Small intestine (tissue), 7 donors: ENCODE measurements around the gene WARS2. TPM values are rescaled to one million over a fixed set of nuclear protein-coding genes. Genes with fewer than 3 reads are reported as not detected.
"Not testable (repeated sequence)": the region's sequence is repeated elsewhere in the genome, so short reads cannot be mapped to it uniquely, and the experiment has no call there.

Source experiments
- DNase-seq, 2 donors: peaks; one replicate each; pipeline versions ENCODE4 v3.0.0 to v3.0.0-alpha.2; 2013
- FAIRE-seq: peaks from 2 replicates; lab custom pipeline; 2012; peaks lifted over from hg19 to GRCh38; lab: Jason Lieb, UNC
- H3K27ac ChIP-seq, 3 donors: one replicate each; pipeline ENCODE4 v1.5.1; 2013; ENCODE audit warnings: low read length in 2 of 3, mild to moderate bottlenecking in 2 of 3, control low read depth in 1 of 3, inconsistent platforms in 1 of 3, low read depth in 1 of 3, moderate library complexity in 1 of 3
- H3K27me3 ChIP-seq, 3 donors: one replicate each; pipeline ENCODE4 v1.6.1; 2013; ENCODE audit warnings: low read length in 3 of 3, inconsistent platforms in 1 of 3; ENCODE audit not compliant: control insufficient read depth in 3 of 3, insufficient read depth in 3 of 3
- H3K36me3 ChIP-seq, 3 donors: one replicate each; pipeline ENCODE4 v1.6.1; 2013; ENCODE audit warnings: low read length in 3 of 3, inconsistent platforms in 1 of 3, low read depth in 1 of 3, mild to moderate bottlenecking in 1 of 3, moderate library complexity in 1 of 3; ENCODE audit not compliant: control insufficient read depth in 3 of 3, insufficient read depth in 2 of 3
- H3K4me1 ChIP-seq, 3 donors: one replicate each; pipeline ENCODE4 v1.6.1; 2013; ENCODE audit warnings: low read length in 2 of 3, inconsistent platforms in 1 of 3, low read depth in 1 of 3, mild to moderate bottlenecking in 1 of 3, moderate library complexity in 1 of 3; ENCODE audit not compliant: control insufficient read depth in 3 of 3, insufficient read depth in 2 of 3
- H3K4me3 ChIP-seq, 3 donors: one replicate each; pipeline ENCODE4 v1.5.1; 2013; ENCODE audit warnings: low read length in 3 of 3, control low read depth in 1 of 3, inconsistent platforms in 1 of 3, low read depth in 1 of 3, mild to moderate bottlenecking in 1 of 3, moderate library complexity in 1 of 3
- H3K9me3 ChIP-seq, 2 donors: one replicate each; pipeline ENCODE4 v1.6.1; 2013; ENCODE audit warnings: low read depth in 1 of 2, low read length in 1 of 2; ENCODE audit not compliant: control insufficient read depth in 2 of 2, insufficient read depth in 1 of 2
- WGBS, 3 donors: extraction: QIAGEN DNeasy Blood & Tissue Kit; methylation state at CpG; one replicate each; pipeline ENCODE4 v1.1.7; 2013; 5-methylcytosine and 5-hydroxymethylcytosine counted together
- polyA plus RNA-seq, 4 donors: library from polyadenylated mRNA; stranded (reverse) in 3 of 4; unstranded in 1 of 4; fragments of 200-250 nt in 3 of 4; fragments of 120-200 nt in 1 of 4; gene quantifications; one replicate each; pipeline versions ENCODE4 v1.2.1 to v1.2.3, GENCODE V29; 2013
- donor health status: healthy with polysubstance abuse.
- donor health status: control.
- donor health status: control.
- donor health status: Bipolar disorder and iron deficiency.
- donor health status: healthy.

The WARS2 gene
- polyA plus RNA-seq, 4 donors: 4.5 to 22.0 (median 7.9) TPM

DNA sequence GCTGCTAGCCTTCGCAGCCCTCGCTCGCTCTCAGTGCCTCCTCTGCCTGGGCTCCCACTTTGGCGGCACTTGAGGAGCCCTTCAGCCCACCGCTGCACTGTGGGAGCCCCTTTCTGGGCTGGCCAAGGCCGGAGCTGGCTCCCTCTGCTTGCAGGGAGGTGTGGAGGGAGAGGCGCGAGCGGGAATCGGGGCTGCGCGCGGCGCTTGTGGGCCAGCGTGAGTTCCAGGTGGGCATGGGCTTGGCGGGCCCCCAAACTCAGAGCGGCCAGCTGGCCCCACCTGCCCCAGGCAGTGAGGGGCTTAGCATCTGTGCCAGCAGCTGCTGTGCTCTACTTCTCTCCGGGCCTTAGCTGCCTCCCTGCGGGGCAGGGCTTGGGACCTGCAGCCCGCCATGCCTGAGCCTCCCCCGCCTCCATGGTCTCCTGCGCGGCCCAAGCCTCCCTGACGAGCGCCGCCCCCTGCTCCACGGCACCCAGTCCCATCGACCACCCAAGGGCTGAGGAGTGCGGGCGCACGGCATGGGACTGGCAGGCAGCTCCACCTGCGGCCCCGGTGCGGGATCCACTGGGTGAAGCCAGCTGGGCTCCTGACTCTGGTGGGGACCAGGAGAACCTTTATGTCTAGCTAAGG is 31.0 kb upstream of the WARS2 start:
- H3K9me3 ChIP-seq, H3K27ac ChIP-seq, H3K4me3 ChIP-seq, DNase-seq, FAIRE-seq, H3K27me3 ChIP-seq, H3K4me1 ChIP-seq: not testable (repeated sequence)
- H3K36me3 ChIP-seq: peaks cover 0 to 14% (median 0%) of the 10 kb centered on the region in 3 donors
- WGBS, 3 donors: 93 to 96% (median 94%) methylated on average over 32 to 34 of the region's 34 CpGs

DNA sequence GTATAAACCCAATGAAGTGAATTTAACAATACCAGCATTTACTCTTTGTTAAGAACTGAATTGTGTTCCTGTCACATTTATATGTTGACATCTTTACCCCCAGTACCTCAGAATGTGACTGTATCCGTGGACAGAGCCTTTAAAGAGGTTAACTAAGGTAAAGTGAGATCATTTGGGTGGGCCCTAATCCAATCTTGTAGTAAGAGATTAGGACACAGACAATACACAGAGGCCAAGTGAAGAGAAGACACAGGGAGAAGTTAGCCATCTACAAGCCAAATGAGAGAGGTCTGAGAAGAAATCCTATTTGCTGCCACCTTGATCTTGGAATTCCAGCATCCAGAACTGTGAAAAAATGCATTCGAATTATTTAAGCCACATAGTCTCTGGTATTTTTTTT is 22.9 kb upstream of the WARS2 start:
- no peaks in the 10 kb centered on the region for H3K4me1 ChIP-seq
- peaks cover 0 to 22% (median 6%) of the 10 kb centered on the region in 3 donors for H3K36me3 ChIP-seq
- no peaks in the 10 kb centered on the region for H3K9me3 ChIP-seq
- DNase-seq (no peak), FAIRE-seq (no peak)
- H3K27me3 ChIP-seq: no peaks in the 10 kb centered on the region
- H3K4me3 ChIP-seq: no peak overlapping the region
- 78 to 84% (median 83%) methylated on average over 2 of the region's 2 CpGs for WGBS, 3 donors
- no peak overlapping the region for H3K27ac ChIP-seq

DNA sequence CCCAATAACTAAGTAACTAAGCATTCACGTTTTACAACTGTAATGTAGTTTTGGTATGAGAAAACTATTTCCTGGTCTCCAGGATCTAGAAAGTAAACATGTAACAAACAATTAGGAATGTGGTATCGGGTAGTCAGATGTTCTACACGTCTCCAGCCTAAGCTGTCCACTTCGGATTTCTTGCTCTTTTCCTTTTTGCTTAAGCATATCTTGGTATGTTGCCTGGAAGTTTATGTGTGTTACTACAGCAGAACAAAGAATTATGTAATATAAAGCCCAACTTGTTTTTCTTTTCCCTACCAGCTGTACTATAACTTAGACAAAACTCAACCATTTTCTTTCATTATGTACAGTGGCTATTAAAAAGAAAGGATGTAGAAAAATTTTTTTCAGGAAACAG is 20.4 kb upstream of the WARS2 start:
- Histone ChIP-seq H3K4me3 (no peak overlapping the region), H3K27me3 (no peaks in the 10 kb centered on the region), H3K9me3 (peaks cover 0 to 3% of the 10 kb centered on the region in 2 donors), H3K36me3 (peaks cover 0 to 30% (median 6%) of the 10 kb centered on the region in 3 donors), H3K4me1 (no peaks in the 10 kb centered on the region), H3K27ac (peak overlapping the region in 1 of 3 donors; percentile 15)
- WGBS, 3 donors: 57 to 77% (median 76%) methylated on average over 4 of the region's 4 CpGs
- DNase-seq (no peak), FAIRE-seq (no peak)

DNA sequence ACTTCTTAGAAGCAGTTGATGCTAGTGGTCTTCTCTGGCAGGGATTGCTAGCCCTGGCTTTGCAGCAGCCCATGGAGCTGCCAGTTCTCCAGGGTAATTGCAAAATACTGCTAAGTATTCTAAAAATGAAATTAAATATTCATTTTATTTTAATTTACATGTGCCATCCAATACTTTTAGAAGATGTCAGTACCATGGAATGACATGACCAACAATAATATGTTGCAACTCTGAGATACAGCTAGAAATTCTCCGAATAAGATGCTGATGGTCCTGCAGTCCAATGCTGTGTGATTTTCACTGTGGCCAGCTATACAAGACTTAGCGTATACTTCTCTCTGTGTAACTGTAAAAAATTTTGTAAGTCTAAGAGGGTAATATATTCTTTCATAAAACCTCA is 20.0 kb upstream of the WARS2 start:
- no peak for FAIRE-seq

DNA sequence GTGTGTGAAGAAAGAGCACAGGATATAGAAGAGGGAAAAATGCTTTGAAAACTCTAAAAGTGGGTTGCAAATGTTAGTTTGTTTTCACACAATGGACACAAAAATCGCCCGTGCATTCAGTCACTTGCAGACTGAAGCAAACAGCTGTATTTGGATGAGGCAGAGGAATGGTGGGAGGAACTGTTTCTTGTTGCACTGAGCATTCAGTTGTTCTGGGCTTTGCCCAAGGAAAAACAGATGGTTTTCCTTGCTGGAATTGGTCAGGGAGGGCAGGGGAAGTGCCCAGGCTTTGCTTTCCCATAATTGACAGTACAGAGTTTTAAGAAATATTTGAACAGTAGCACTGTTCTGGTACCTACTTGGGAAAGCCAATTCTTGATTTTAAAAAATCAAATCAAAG is 19.5 kb upstream of the WARS2 start:
- WGBS, 3 donors: 82 to 100% (median 92%) methylated on average over 2 of the region's 2 CpGs

More for the DNA sequence above, 20.0 kb upstream of the WARS2 start:
- WGBS, 3 donors: 82 to 100% (median 95%) methylated on average over 2 of the region's 2 CpGs
- Histone ChIP-seq H3K27ac (peak overlapping the region in 2 of 3 donors; percentile 15 to 24), H3K9me3 (peaks cover 0 to 3% of the 10 kb centered on the region in 2 donors), H3K4me1 (no peaks in the 10 kb centered on the region), H3K4me3 (no peak overlapping the region), H3K27me3 (no peaks in the 10 kb centered on the region), H3K36me3 (peaks cover 0 to 27% (median 6%) of the 10 kb centered on the region in 3 donors)
- DNase-seq: no peak

DNA sequence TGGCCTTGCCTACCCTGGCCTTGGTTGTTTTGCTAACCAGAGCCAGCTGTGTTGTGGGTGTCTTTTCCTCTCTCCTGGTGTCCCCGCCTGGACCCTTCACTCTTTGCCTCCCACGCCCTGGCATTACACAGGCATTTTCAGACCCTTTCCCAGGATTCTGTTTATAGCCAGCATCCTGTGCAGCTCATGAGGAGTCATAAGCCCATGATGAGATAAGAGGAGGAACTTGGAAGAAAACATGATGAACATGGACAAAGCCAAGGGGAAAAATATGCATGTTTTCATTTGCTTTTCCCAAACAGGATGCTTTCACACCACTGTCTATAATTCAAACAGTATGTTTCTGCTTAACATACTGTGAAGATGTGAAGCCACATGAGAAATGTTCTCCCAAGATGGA is 18.7 kb upstream of the WARS2 start:
- no peaks in the 10 kb centered on the region for H3K27me3 ChIP-seq
- H3K4me1 ChIP-seq: no peaks in the 10 kb centered on the region
- no peak overlapping the region for H3K27ac ChIP-seq
- no peak overlapping the region for H3K4me3 ChIP-seq
- DNase-seq (no peak), FAIRE-seq (no peak)
- peaks cover 0 to 3% of the 10 kb centered on the region in 2 donors for H3K9me3 ChIP-seq
- H3K36me3 ChIP-seq: peaks cover 0 to 24% (median 5%) of the 10 kb centered on the region in 3 donors
- WGBS, 3 donors: 92 to 95% (median 93%) methylated on average over 2 of the region's 2 CpGs

More for the DNA sequence above, 19.5 kb upstream of the WARS2 start:
- DNase-seq (no peak), FAIRE-seq (no peak)
- Histone ChIP-seq H3K27ac (no peak overlapping the region), H3K4me3 (no peak overlapping the region), H3K36me3 (peaks cover 0 to 27% (median 6%) of the 10 kb centered on the region in 3 donors), H3K4me1 (no peaks in the 10 kb centered on the region), H3K9me3 (peaks cover 0 to 3% of the 10 kb centered on the region in 2 donors), H3K27me3 (no peaks in the 10 kb centered on the region)

DNA sequence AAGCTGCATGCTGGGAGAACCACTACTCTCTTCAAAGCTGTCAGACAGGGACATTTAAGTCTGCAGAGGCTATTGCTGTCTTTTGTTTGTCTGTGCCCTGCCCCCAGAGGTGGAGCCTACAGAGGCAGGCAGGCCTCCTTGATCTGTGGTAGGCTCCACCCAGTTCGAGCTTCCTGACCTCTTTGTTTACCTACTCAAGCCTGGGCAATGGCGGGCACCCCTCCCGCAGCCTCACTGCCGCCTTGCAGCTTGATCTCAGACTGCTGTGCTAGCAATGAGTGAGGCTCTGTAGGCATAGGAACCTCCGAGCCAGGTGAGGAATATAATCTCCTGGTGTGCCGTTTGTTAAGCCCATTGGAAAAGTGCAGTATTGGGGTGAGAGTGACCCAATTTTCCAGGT is 16.3 kb upstream of the WARS2 start:
- H3K4me3 ChIP-seq: not testable (repeated sequence)

DNA sequence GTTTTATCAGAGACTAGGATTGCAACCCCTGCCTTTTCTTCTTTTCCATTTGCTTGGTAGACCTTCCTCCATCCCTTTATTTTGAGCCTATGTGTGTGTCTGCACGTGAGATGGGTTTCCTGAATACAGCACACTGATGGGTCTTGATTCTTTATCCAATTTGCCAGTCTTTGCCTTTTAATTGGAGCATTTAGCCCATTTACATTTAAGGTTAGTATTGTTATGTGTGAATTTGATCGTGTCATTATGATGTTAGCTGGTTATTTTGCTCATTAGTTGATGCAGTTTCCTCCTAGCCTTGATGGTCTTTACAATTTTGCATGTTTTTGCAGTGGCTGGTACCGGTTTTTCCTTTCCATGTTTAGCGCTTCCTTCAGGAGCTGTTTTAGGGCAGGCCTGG is 14.6 kb upstream of the WARS2 start:
- not testable (repeated sequence) for H3K9me3 ChIP-seq, H3K27ac ChIP-seq, H3K4me3 ChIP-seq, DNase-seq, H3K4me1 ChIP-seq, FAIRE-seq, H3K27me3 ChIP-seq
- WGBS, 3 donors: 91 to 99% (median 96%) methylated on average over 4 of the region's 4 CpGs
- H3K36me3 ChIP-seq: peaks cover 0 to 21% (median 2%) of the 10 kb centered on the region in 3 donors

More for the DNA sequence above, 16.3 kb upstream of the WARS2 start:
- not testable (repeated sequence) for H3K27ac ChIP-seq, H3K4me1 ChIP-seq, FAIRE-seq, H3K27me3 ChIP-seq, DNase-seq, H3K9me3 ChIP-seq
- 94 to 99% (median 96%) methylated on average over 6 of the region's 6 CpGs for WGBS, 3 donors
- peaks cover 0 to 19% (median 2%) of the 10 kb centered on the region in 3 donors for H3K36me3 ChIP-seq
